Raji (cell line): ENCODE data around the gene NINJ2.

Experiments used
- POLR2A ChIP-seq: IDR thresholded peaks from 2 replicates; pipeline ENCODE4 v1.6.1; 2011; ENCODE audit warnings: low read depth, low read length, control low read depth; ENCODE audit not compliant: insufficient read depth

The NINJ2 gene

GRCh38 chr12:612293-612692, 51.0 kb downstream of the NINJ2 start:
- TF ChIP-seq POLR2A, result no peak

GRCh38 chr12:611721-612120, 51.5 kb downstream of the NINJ2 start:
- no peak for TF ChIP-seq POLR2A

- no peak for TF ChIP-seq POLR2A
Measured at GRCh38 chr12:608921-609320, 54.3 kb downstream of the NINJ2 start.

- no peak for TF ChIP-seq POLR2A
Measured at GRCh38 chr12:608413-608812, 54.8 kb downstream of the NINJ2 start.

- TF ChIP-seq POLR2A, result no peak
Measured at GRCh38 chr12:607541-608001, 55.7 kb downstream of the NINJ2 start.

GRCh38 chr12:604956-605355, 58.3 kb downstream of the NINJ2 start:
- TF ChIP-seq POLR2A, result no peak

- TF ChIP-seq POLR2A, result no peak
Measured at GRCh38 chr12:602700-603068, 60.6 kb downstream of the NINJ2 start.

- TF ChIP-seq POLR2A, result no peak
Measured at GRCh38 chr12:601976-602699, 61.1 kb downstream of the NINJ2 start.

GRCh38 chr12:599756-600155, 63.5 kb downstream of the NINJ2 start:
- no peak for TF ChIP-seq POLR2A

- TF ChIP-seq POLR2A, result no peak
Measured at GRCh38 chr12:597926-598568, 65.2 kb downstream of the NINJ2 start.

- no peak for TF ChIP-seq POLR2A
Measured at GRCh38 chr12:593396-594270, 69.6 kb downstream of the NINJ2 start.

GRCh38 chr12:592024-592505, 71.2 kb downstream of the NINJ2 start:
- no peak for TF ChIP-seq POLR2A

- TF ChIP-seq POLR2A, result no peak
Measured at GRCh38 chr12:591167-592023, 71.8 kb downstream of the NINJ2 start.

- TF ChIP-seq POLR2A, result no peak
Measured at GRCh38 chr12:590206-590750, 73.0 kb downstream of the NINJ2 start.

GRCh38 chr12:588646-589045, 74.6 kb downstream of the NINJ2 start:
- TF ChIP-seq POLR2A, result no peak

- TF ChIP-seq POLR2A, result no peak
Measured at GRCh38 chr12:588024-588322, 75.3 kb downstream of the NINJ2 start.
